Measurements from ENCODE around the gene TSGA10. TPM values are rescaled to one million over a fixed set of nuclear protein-coding genes. Genes with fewer than 3 reads are reported as not detected.
"Not testable (repeated sequence)": the region's sequence is repeated elsewhere in the genome, so short reads cannot be mapped to it uniquely, and the experiment has no call there.

TSGA10 gene, protein sequence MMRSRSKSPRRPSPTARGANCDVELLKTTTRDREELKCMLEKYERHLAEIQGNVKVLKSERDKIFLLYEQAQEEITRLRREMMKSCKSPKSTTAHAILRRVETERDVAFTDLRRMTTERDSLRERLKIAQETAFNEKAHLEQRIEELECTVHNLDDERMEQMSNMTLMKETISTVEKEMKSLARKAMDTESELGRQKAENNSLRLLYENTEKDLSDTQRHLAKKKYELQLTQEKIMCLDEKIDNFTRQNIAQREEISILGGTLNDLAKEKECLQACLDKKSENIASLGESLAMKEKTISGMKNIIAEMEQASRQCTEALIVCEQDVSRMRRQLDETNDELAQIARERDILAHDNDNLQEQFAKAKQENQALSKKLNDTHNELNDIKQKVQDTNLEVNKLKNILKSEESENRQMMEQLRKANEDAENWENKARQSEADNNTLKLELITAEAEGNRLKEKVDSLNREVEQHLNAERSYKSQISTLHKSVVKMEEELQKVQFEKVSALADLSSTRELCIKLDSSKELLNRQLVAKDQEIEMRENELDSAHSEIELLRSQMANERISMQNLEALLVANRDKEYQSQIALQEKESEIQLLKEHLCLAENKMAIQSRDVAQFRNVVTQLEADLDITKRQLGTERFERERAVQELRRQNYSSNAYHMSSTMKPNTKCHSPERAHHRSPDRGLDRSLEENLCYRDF
- total RNA-seq (1 to 10 TPM; 4.3 to 9.4 TPM), polyA plus RNA-seq (1 to 10 TPM; 1.5 to 2.9 TPM)
- long read RNA-seq, donor 1, partial matches to known transcripts = 1 of 2 reads
- long read RNA-seq, donor 1, other reads (novel, unspliced or antisense) = 1 of 2 reads
- long read RNA-seq, donor 2, partial matches to known transcripts = 1 of 1 reads
- long read RNA-seq, donor 2, other reads (novel, unspliced or antisense) = 0 of 1 reads

GRCh38 chr2:99154643-99155536 lies at the start of gene TSGA10, which contains the start of gene LIPT1:
Gene TSGA10 (minus strand): TSS chr2:99154942. CDS start chr2:99109439, 45,503 bp downstream.
Gene LIPT1 (plus strand): TSS chr2:99154967. CDS start chr2:99161958, 6,991 bp downstream.
- no peaks in the 10 kb centered on the region for H3K9me3 ChIP-seq (ENCODE audit: control insufficient read depth, low read length)
- WGBS, 2 donors = 0 to 1% methylated on average over 67 to 70 of the region's 70 CpGs
- peak within 1 kb of the TSS; percentile 66 to 87 for H3K4me3 ChIP-seq (ENCODE audit: low read length in 2 of 2)
- H3K27ac ChIP-seq (ENCODE audit: low read depth in 1 of 2, low read length in 2 of 2) = peak within 1 kb of the TSS in 1 of 2 donors; percentile 87
- intact Hi-C loops (cut with DNase I) = no loop called here
- H3K36me3 ChIP-seq (ENCODE audit: control insufficient read depth in 1 of 2, insufficient read depth in 2 of 2, low read length in 1 of 2) = no peaks in the 10 kb centered on the region
- peak; percentile 95 to 97 for DNase-seq
- H3K4me1 ChIP-seq (ENCODE audit: control insufficient read depth in 1 of 2, insufficient read depth in 2 of 2, low read length in 2 of 2) = peaks cover 0 to 15% of the 10 kb centered on the region in 2 donors
- ATAC-seq (ENCODE audit: low FRiP score) = peak; percentile 99
- no peaks in the 10 kb centered on the region for H3K27me3 ChIP-seq (ENCODE audit: control insufficient read depth in 1 of 2, insufficient read depth in 2 of 2, low read length in 1 of 2)

DNA sequence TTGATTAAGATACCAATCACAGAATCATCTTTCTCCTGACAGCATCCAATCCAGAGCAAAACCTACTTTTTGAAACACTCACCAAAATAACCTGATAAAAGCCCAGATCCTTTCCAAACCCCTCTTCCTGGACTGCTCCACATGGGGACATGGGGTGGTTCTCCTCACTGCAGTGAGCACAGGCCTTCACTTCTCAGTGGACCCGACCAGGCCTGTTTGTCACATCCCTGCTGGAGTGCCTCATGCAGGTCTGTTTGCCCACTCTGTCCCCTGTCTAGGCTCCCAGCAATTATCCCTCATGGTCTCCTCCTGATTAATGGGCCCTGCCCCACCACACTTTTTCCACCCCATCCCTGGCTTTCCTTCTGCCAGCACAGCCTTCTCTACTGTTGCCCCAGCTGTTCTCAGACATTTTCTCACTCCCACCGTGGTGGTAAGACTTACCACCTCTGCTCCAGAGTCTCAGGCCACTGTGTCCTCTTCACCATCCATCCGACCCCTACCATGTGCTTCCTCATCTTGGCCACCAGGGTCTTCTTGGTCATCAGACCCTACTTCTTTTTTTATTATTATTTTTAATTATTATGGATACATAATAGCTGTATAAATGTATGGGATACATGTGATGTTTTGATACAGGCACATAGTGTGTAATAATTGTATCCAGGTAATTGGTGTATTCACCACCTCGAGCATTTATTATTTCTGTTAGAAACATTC lies 47.4 kb upstream of the TSGA10 start:
- no peak for ATAC-seq (ENCODE audit: low FRiP score)
- no peaks in the 10 kb centered on the region for H3K9me3 ChIP-seq (ENCODE audit: control insufficient read depth, low read length)

DNA sequence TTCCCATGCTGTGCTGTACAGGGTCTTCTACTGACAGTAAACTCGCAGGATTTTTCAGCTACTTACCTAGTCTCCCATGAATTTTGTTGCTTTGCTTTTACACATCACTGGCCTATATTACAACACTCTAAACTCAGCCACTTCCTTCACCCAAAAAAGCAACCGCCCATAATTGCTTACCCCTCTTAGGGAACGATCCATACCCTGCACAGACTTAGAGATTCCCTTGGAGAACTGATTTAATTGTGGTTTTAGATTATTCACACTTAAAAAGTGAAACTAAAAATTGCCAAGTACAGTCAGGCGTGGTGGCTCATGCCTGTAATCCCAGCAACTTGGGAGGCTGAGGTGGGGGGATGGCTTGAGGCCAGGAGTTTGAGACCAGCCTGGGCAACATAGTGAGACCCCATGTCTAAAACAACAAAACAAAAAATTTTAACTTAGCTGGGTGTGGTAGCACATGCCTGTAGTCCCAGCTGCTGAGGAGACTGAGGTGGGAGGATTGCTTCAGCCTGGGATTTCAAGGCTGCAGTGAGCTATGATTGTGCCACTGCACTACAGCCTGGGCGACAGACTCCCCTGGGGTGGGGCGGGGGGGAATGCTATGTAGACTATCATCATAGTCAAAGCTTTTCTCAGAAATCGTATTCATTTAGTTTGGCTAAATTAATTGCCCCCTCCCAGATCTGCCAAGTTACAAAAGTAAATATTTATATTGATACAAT lies 45.5 kb upstream of the TSGA10 start:
- no peaks in the 10 kb centered on the region for H3K36me3 ChIP-seq (ENCODE audit: control insufficient read depth in 1 of 2, insufficient read depth in 2 of 2, low read length in 1 of 2)
- ATAC-seq (ENCODE audit: low FRiP score) (no peak), DNase-seq (no peak)
- 89 to 90% methylated on average over 7 of the region's 7 CpGs for WGBS, 2 donors
- H3K9me3 ChIP-seq (ENCODE audit: control insufficient read depth, low read length) = no peaks in the 10 kb centered on the region
- H3K27me3 ChIP-seq (ENCODE audit: control insufficient read depth in 1 of 2, insufficient read depth in 2 of 2, low read length in 1 of 2) = no peaks in the 10 kb centered on the region
- intact Hi-C loops (cut with DNase I) = no loop called here
- H3K27ac ChIP-seq (ENCODE audit: low read depth in 1 of 2, low read length in 2 of 2) = no peak overlapping the region
- no peaks in the 10 kb centered on the region for H3K4me1 ChIP-seq (ENCODE audit: control insufficient read depth in 1 of 2, insufficient read depth in 2 of 2, low read length in 2 of 2)
- H3K4me3 ChIP-seq (ENCODE audit: low read length in 2 of 2) = no peak overlapping the region

More for the DNA sequence above, 47.4 kb upstream of the TSGA10 start:
- Histone ChIP-seq H3K36me3 (ENCODE audit: control insufficient read depth in 1 of 2, insufficient read depth in 2 of 2, low read length in 1 of 2) (no peaks in the 10 kb centered on the region), H3K27me3 (ENCODE audit: control insufficient read depth in 1 of 2, insufficient read depth in 2 of 2, low read length in 1 of 2) (no peaks in the 10 kb centered on the region), H3K4me3 (ENCODE audit: low read length in 2 of 2) (no peak overlapping the region), H3K27ac (ENCODE audit: low read depth in 1 of 2, low read length in 2 of 2) (no peak overlapping the region), H3K4me1 (ENCODE audit: control insufficient read depth in 1 of 2, insufficient read depth in 2 of 2, low read length in 2 of 2) (no peaks in the 10 kb centered on the region)
- intact Hi-C loops (cut with DNase I) = no loop called here
- no peak for DNase-seq
- 86 to 88% methylated on average over 4 of the region's 4 CpGs for WGBS, 2 donors

DNA sequence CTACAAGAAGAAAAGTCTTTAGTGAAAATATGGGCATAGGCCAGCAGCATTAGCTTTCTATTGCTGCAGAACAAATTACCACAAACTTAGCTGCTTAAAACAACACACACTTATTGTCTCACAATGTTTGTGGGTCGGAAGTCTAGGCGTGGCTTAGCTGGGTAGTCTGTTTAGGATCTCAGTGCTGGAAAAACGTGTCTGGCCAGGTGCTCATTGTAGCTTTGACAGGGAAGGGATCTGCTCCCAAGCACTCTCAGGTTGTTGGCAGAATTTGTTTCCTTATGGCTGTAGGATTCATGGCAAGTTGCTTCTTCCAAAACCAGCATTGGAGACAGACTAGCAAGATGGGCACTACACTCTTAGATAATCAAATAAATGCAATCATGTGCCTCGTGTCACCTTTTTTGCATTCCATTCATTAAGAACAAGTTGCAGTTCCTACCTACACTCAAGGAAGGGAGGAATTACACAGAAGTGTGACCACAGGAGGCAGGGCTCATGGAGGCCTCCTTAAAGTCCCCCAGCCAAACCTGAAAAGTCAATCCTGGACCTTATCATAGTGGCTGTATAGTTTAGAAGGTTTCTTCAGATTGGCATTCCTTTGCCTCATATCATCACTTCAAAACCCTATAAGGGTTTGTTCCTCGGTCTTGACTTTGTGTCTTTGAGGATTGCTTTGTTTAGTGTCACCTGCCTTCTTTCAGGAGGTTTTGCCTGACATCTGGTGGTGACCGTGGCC lies 43.5 kb upstream of the TSGA10 start:
- ATAC-seq (ENCODE audit: low FRiP score) (no peak), DNase-seq (no peak)
- H3K9me3 ChIP-seq (ENCODE audit: control insufficient read depth, low read length) = no peaks in the 10 kb centered on the region
- peaks cover 0 to 4% of the 10 kb centered on the region in 2 donors for H3K36me3 ChIP-seq (ENCODE audit: control insufficient read depth in 1 of 2, insufficient read depth in 2 of 2, low read length in 1 of 2)
- WGBS, 2 donors = 82 to 84% methylated on average over 6 of the region's 6 CpGs
- H3K27ac ChIP-seq (ENCODE audit: low read depth in 1 of 2, low read length in 2 of 2) = no peak overlapping the region
- intact Hi-C loops (cut with DNase I) = no loop called here
- H3K4me1 ChIP-seq (ENCODE audit: control insufficient read depth in 1 of 2, insufficient read depth in 2 of 2, low read length in 2 of 2) = no peaks in the 10 kb centered on the region
- H3K27me3 ChIP-seq (ENCODE audit: control insufficient read depth in 1 of 2, insufficient read depth in 2 of 2, low read length in 1 of 2) = no peaks in the 10 kb centered on the region
- H3K4me3 ChIP-seq (ENCODE audit: low read length in 2 of 2) = no peak overlapping the region

GRCh38 chr2:99192364-99192763 lies 37.6 kb upstream of the TSGA10 start:
- H3K4me3 ChIP-seq (ENCODE audit: low read length in 2 of 2); H3K36me3 ChIP-seq (ENCODE audit: control insufficient read depth in 1 of 2, insufficient read depth in 2 of 2, low read length in 1 of 2); H3K4me1 ChIP-seq (ENCODE audit: control insufficient read depth in 1 of 2, insufficient read depth in 2 of 2, low read length in 2 of 2); ATAC-seq (ENCODE audit: low FRiP score); DNase-seq; H3K27ac ChIP-seq (ENCODE audit: low read depth in 1 of 2, low read length in 2 of 2); H3K27me3 ChIP-seq (ENCODE audit: control insufficient read depth in 1 of 2, insufficient read depth in 2 of 2, low read length in 1 of 2); H3K9me3 ChIP-seq (ENCODE audit: control insufficient read depth, low read length); intact Hi-C loops (cut with DNase I): not testable (repeated sequence)
- 95 to 98% methylated on average over 4 of the region's 4 CpGs for WGBS, 2 donors

GRCh38 chr2:99190548-99190947 lies 35.8 kb upstream of the TSGA10 start:
- H3K9me3 ChIP-seq (ENCODE audit: control insufficient read depth, low read length) = no peaks in the 10 kb centered on the region

GRCh38 chr2:99188357-99188756 lies 33.6 kb upstream of the TSGA10 start:
- no peaks in the 10 kb centered on the region for H3K9me3 ChIP-seq (ENCODE audit: control insufficient read depth, low read length)
- no peak for ATAC-seq (ENCODE audit: low FRiP score)
- peaks cover 0 to 2% of the 10 kb centered on the region in 2 donors for H3K36me3 ChIP-seq (ENCODE audit: control insufficient read depth in 1 of 2, insufficient read depth in 2 of 2, low read length in 1 of 2)
- DNase-seq = no peak
- intact Hi-C loops (cut with DNase I) = loop anchor here in 1 of 2 donors (10.0 kb wide), 1 partner anchor 136 kb away; no protein-coding TSS in a partner anchor
- H3K4me1 ChIP-seq (ENCODE audit: control insufficient read depth in 1 of 2, insufficient read depth in 2 of 2, low read length in 2 of 2) = no peaks in the 10 kb centered on the region
- 96 to 97% methylated on average over 3 of the region's 3 CpGs for WGBS, 2 donors
- H3K27me3 ChIP-seq (ENCODE audit: control insufficient read depth in 1 of 2, insufficient read depth in 2 of 2, low read length in 1 of 2) = no peaks in the 10 kb centered on the region
- no peak overlapping the region for H3K27ac ChIP-seq (ENCODE audit: low read depth in 1 of 2, low read length in 2 of 2)
- no peak overlapping the region for H3K4me3 ChIP-seq (ENCODE audit: low read length in 2 of 2)

More at GRCh38 chr2:99190548-99190947, 35.8 kb upstream of the TSGA10 start:
- no peaks in the 10 kb centered on the region for H3K4me1 ChIP-seq (ENCODE audit: control insufficient read depth in 1 of 2, insufficient read depth in 2 of 2, low read length in 2 of 2)
- H3K36me3 ChIP-seq (ENCODE audit: control insufficient read depth in 1 of 2, insufficient read depth in 2 of 2, low read length in 1 of 2) = peaks cover 2 to 4% of the 10 kb centered on the region in 2 donors
- no peak for DNase-seq
- no peak for ATAC-seq (ENCODE audit: low FRiP score)
- intact Hi-C loops (cut with DNase I) = no loop called here
- 77 to 80% methylated on average over 1 of the region's 1 CpG for WGBS, 2 donors
- no peaks in the 10 kb centered on the region for H3K27me3 ChIP-seq (ENCODE audit: control insufficient read depth in 1 of 2, insufficient read depth in 2 of 2, low read length in 1 of 2)
- no peak overlapping the region for H3K4me3 ChIP-seq (ENCODE audit: low read length in 2 of 2)
- no peak overlapping the region for H3K27ac ChIP-seq (ENCODE audit: low read depth in 1 of 2, low read length in 2 of 2)

Measured in aorta (tissue), 5 donors.